Sigmoid colon (tissue), 7 donors: ENCODE measurements around the gene PPM1F. TPM values are rescaled to one million over a fixed set of nuclear protein-coding genes. Genes with fewer than 3 reads are reported as not detected.

Experiments used
- DNase-seq: peaks from one replicate; pipeline ENCODE4 v3.0.0-alpha.2; 2019
- H3K27ac ChIP-seq, 4 donors: fragments of 200-600 bp; sonication (generic); one replicate each; pipeline ENCODE4 v1.5.1; 2016 to 2019; ENCODE audit warnings: mild to moderate bottlenecking in 1 of 4
- H3K27me3 ChIP-seq, 3 donors: fragments of 200-600 bp; sonication (generic); one replicate each; pipeline ENCODE4 v1.5.1; 2019; ENCODE audit warnings: mild to moderate bottlenecking in 1 of 3
- H3K36me3 ChIP-seq, 4 donors: fragments of 200-600 bp; sonication (generic); one replicate each; pipeline ENCODE4 v1.5.1; 2016 to 2019
- H3K4me1 ChIP-seq, 4 donors: fragments of 200-600 bp; sonication (generic); one replicate each; pipeline ENCODE4 v1.5.1; 2017 to 2019
- H3K4me3 ChIP-seq, 4 donors: fragments of 200-600 bp; sonication (generic); one replicate each; pipeline ENCODE4 v1.5.1; 2017 to 2019; ENCODE audit warnings: mild to moderate bottlenecking in 2 of 4, moderate library complexity in 1 of 4
- H3K9me3 ChIP-seq, 4 donors: fragments of 200-600 bp in 3 of 4; sonication (generic) in 3 of 4; one replicate each; pipeline versions ENCODE4 v1.5.1 to v1.6.1; 2013 to 2019
- CTCF ChIP-seq, 4 experiments: fragments of 450-650 bp in 3 of 4; fragments of 200-600 bp in 1 of 4; IDR thresholded peaks; one replicate each; pipeline ENCODE4 v1.5.1; 2016 to 2019; ENCODE audit warnings: antibody characterized with exemption in 4 of 4, mild to moderate bottlenecking in 3 of 4, moderate library complexity in 2 of 4
- EP300 ChIP-seq, 4 donors: sonication (generic); formaldehyde crosslinking; IDR thresholded peaks; one replicate each; pipeline ENCODE4 v1.6.1; 2017; ENCODE audit warnings: antibody characterized with exemption in 4 of 4
- POLR2A ChIP-seq, 2 donors: fragments of 450-650 bp; IDR thresholded peaks; one replicate each; pipeline ENCODE4 v1.6.1; 2016; ENCODE audit warnings: antibody characterized with exemption in 2 of 2, mild to moderate bottlenecking in 2 of 2, moderate library complexity in 2 of 2
- POLR2AphosphoS5 ChIP-seq, 4 donors: sonication (generic); formaldehyde crosslinking; IDR thresholded peaks; one replicate each; pipeline ENCODE4 v1.6.1; 2017; ENCODE audit warnings: antibody characterized with exemption in 4 of 4
- WGBS, 2 donors: extraction: QIAGEN DNeasy Blood & Tissue Kit; methylation state at CpG; one replicate each; pipeline ENCODE4 v1.1.7; 2013; 5-methylcytosine and 5-hydroxymethylcytosine counted together
- intact Hi-C: fragments of 100-400 bp; cut with DNase I; formaldehyde crosslinking; loops from one replicate; pipeline ENCODE4 v1.15.1; 2023
- polyA plus RNA-seq, 3 donors: library from polyadenylated mRNA; stranded (reverse); fragments of 200-250 nt; gene quantifications; one replicate each; pipeline ENCODE4 v1.2.3, GENCODE V29; 2013
- total RNA-seq, 4 donors: library from RNA; depleted of rRNA; stranded (reverse); fragments of >200 nt; gene quantifications; one replicate each; pipeline ENCODE4 v1.1.0, GENCODE V29; 2016
- donor health status: healthy with polysubstance abuse.
- donor health status: Bipolar disorder and iron deficiency.
- donor health status: healthy.

The PPM1F gene
- total and polyA plus RNA-seq, 7 donors = 2.5 to 39.2 (median 20.3) TPM

GRCh38 chr22:21975854-21976345 is 23.3 kb upstream of the PPM1F start:
- Histone ChIP-seq H3K27me3 (no peaks in the 10 kb centered on the region), H3K4me3 (no peak overlapping the region), H3K4me1 (peaks cover 0 to 7% (median 1%) of the 10 kb centered on the region in 4 donors), H3K36me3 (peaks cover 21 to 44% (median 24%) of the 10 kb centered on the region in 4 donors), H3K27ac (no peak overlapping the region), H3K9me3 (no peaks in the 10 kb centered on the region)
- 92 to 96% methylated on average over 5 of the region's 5 CpGs for WGBS, 2 donors
- no peak for DNase-seq
- intact Hi-C loops = no loop called here
- TF ChIP-seq EP300 (IDR thresholded peaks at IDR 0.05) (no peak), CTCF (IDR thresholded peaks at IDR 0.05) (no peak), POLR2AphosphoS5 (IDR thresholded peaks at IDR 0.05) (no peak), POLR2A (IDR thresholded peaks at IDR 0.05) (no peak)

GRCh38 chr22:21975273-21975672 is 22.6 kb upstream of the PPM1F start:
- H3K4me1 ChIP-seq = peaks cover 0 to under 1% (median 0%) of the 10 kb centered on the region in 4 donors
- no peak overlapping the region for H3K27ac ChIP-seq
- TF ChIP-seq POLR2AphosphoS5 (IDR thresholded peaks at IDR 0.05) (no peak), CTCF (IDR thresholded peaks at IDR 0.05) (no peak), POLR2A (IDR thresholded peaks at IDR 0.05) (no peak), EP300 (IDR thresholded peaks at IDR 0.05) (no peak)
- 93% methylated on average over 5 of the region's 5 CpGs for WGBS, 2 donors
- H3K36me3 ChIP-seq = peaks cover 25 to 50% (median 31%) of the 10 kb centered on the region in 4 donors
- no peaks in the 10 kb centered on the region for H3K9me3 ChIP-seq
- intact Hi-C loops = no loop called here
- DNase-seq = no peak
- H3K4me3 ChIP-seq = no peak overlapping the region
- H3K27me3 ChIP-seq = no peaks in the 10 kb centered on the region

- H3K9me3 ChIP-seq = no peaks in the 10 kb centered on the region
- WGBS, 2 donors = 92 to 94% methylated on average over 12 of the region's 12 CpGs
- H3K4me1 ChIP-seq = no peaks in the 10 kb centered on the region
- H3K36me3 ChIP-seq = peaks cover 25 to 61% (median 38%) of the 10 kb centered on the region in 4 donors
- H3K27me3 ChIP-seq = no peaks in the 10 kb centered on the region
- intact Hi-C loops = no loop called here
- no peak overlapping the region for H3K27ac ChIP-seq
- no peak for DNase-seq
- H3K4me3 ChIP-seq = no peak overlapping the region
- no peak for TF ChIP-seq CTCF (IDR thresholded peaks at IDR 0.05)
These were observed 21.5 kb upstream of the PPM1F start for GRCh38 chr22:21974058-21974649.

GRCh38 chr22:21972806-21973205 is 20.2 kb upstream of the PPM1F start:
- Histone ChIP-seq H3K4me3 (no peak overlapping the region), H3K4me1 (no peaks in the 10 kb centered on the region), H3K27ac (no peak overlapping the region), H3K36me3 (peaks cover 33 to 75% (median 46%) of the 10 kb centered on the region in 4 donors), H3K9me3 (no peaks in the 10 kb centered on the region), H3K27me3 (no peaks in the 10 kb centered on the region)
- 85 to 92% methylated on average over 6 of the region's 6 CpGs for WGBS, 2 donors
- no peak for DNase-seq
- TF ChIP-seq POLR2A (IDR thresholded peaks at IDR 0.05) (no peak), EP300 (IDR thresholded peaks at IDR 0.05) (no peak), POLR2AphosphoS5 (IDR thresholded peaks at IDR 0.05) (no peak), CTCF (IDR thresholded peaks at IDR 0.05) (no peak)
- intact Hi-C loops = no loop called here

- H3K27ac ChIP-seq = no peak overlapping the region
- no peaks in the 10 kb centered on the region for H3K9me3 ChIP-seq
- TF ChIP-seq CTCF (IDR thresholded peaks at IDR 0.05) (peak in 3 of 4 experiments; percentile 23 to 65 (median 29)), EP300 (IDR thresholded peaks at IDR 0.05) (no peak)
- WGBS, 2 donors = 72% methylated on average over 7 of the region's 7 CpGs
- peaks cover 37 to 79% (median 50%) of the 10 kb centered on the region in 4 donors for H3K36me3 ChIP-seq
- no peak overlapping the region for H3K4me3 ChIP-seq
- H3K27me3 ChIP-seq = no peaks in the 10 kb centered on the region
- no peak for DNase-seq
- no peaks in the 10 kb centered on the region for H3K4me1 ChIP-seq
- intact Hi-C loops = no loop called here
These were observed 19.7 kb upstream of the PPM1F start for GRCh38 chr22:21972293-21972779.
